ENCODE results near the gene IBSP.

The IBSP gene

GRCh38 chr4:87804871-87805270 lies 5.5 kb downstream of the IBSP start:
- Histone ChIP-seq H3K4me1 (peaks cover 0 to 51% (median 2%) of the 10 kb centered on the region in 10 experiments; a peak in 8 of 20 replicates), H3K4me2 (peak overlapping the region in 1 of 11 experiments; percentile 27; a peak in 3 of 22 replicates)

GRCh38 chr4:87805971-87806370 lies 6.6 kb downstream of the IBSP start:
- Histone ChIP-seq H3K9ac (peak overlapping the region in 1 of 11 experiments; percentile 5; a peak in 1 of 22 replicates), H3K4me2 (peak overlapping the region in 6 of 11 experiments; percentile 1 to 59 (median 41); a peak in 8 of 22 replicates), H3K4me1 (peaks cover 0 to 51% (median 2%) of the 10 kb centered on the region in 10 experiments; a peak in 8 of 20 replicates), H3K27me3 (no peaks in the 10 kb centered on the region), H3K9me3 (replicated peaks in 1 of 11) (peaks cover 0 to 28% (median 0%) of the 10 kb centered on the region in 11 experiments; a peak in 4 of 22 replicates), H3K4me3 (no peak overlapping the region), H3K27ac (peak overlapping the region in 5 of 11 experiments; percentile 14 to 64 (median 49); a peak in 6 of 22 replicates), H4K20me1 (no peaks in the 10 kb centered on the region), H3K36me3 (no peaks in the 10 kb centered on the region)
- TF ChIP-seq Cebpa-rat (IDR thresholded peaks at IDR 0.05) = no peak

More at GRCh38 chr4:87804871-87805270, 5.5 kb downstream of the IBSP start:
- TF ChIP-seq Cebpa-rat (IDR thresholded peaks at IDR 0.05) = no peak
- no peaks in the 10 kb centered on the region for H3K36me3 ChIP-seq
- no peak overlapping the region for H3K4me3 ChIP-seq
- no peaks in the 10 kb centered on the region for H4K20me1 ChIP-seq
- no peaks in the 10 kb centered on the region for H3K27me3 ChIP-seq
- H3K9ac ChIP-seq = no peak overlapping the region
- H3K27ac ChIP-seq = no peak overlapping the region
- peaks cover 0 to 26% (median 0%) of the 10 kb centered on the region in 11 experiments; a peak in 4 of 22 replicates for H3K9me3 ChIP-seq (replicated peaks in 1 of 11)

GRCh38 chr4:87806520-87806919 lies 7.2 kb downstream of the IBSP start:
- Histone ChIP-seq H3K4me3 (no peak overlapping the region), H3K36me3 (no peaks in the 10 kb centered on the region), H3K27me3 (no peaks in the 10 kb centered on the region), H3K4me2 (peak overlapping the region in 4 of 11 experiments; percentile 1 to 59 (median 42); a peak in 6 of 22 replicates), H3K4me1 (peaks cover 0 to 51% (median 2%) of the 10 kb centered on the region in 10 experiments; a peak in 8 of 20 replicates), H3K27ac (peak overlapping the region in 5 of 11 experiments; percentile 14 to 64 (median 49); a peak in 6 of 22 replicates), H3K9ac (peak overlapping the region in 1 of 11 experiments; percentile 5; a peak in 1 of 22 replicates), H4K20me1 (no peaks in the 10 kb centered on the region), H3K9me3 (replicated peaks in 1 of 11) (peaks cover 0 to 34% (median 0%) of the 10 kb centered on the region in 11 experiments; a peak in 5 of 22 replicates)
- no peak for TF ChIP-seq Cebpa-rat (IDR thresholded peaks at IDR 0.05)

- TF ChIP-seq Cebpa-rat (IDR thresholded peaks at IDR 0.05) = peak in 3 of 11 experiments; percentile 17 to 60 (median 50); a peak in 4 of 22 replicates
- H4K20me1 ChIP-seq = no peaks in the 10 kb centered on the region
- H3K9ac ChIP-seq = no peak overlapping the region
- H3K27me3 ChIP-seq = no peaks in the 10 kb centered on the region
- peaks cover 0 to 51% (median 2%) of the 10 kb centered on the region in 10 experiments; a peak in 8 of 20 replicates for H3K4me1 ChIP-seq
- H3K36me3 ChIP-seq = no peaks in the 10 kb centered on the region
- H3K27ac ChIP-seq = peak overlapping the region in 3 of 11 experiments; percentile 49 to 64 (median 62); a peak in 6 of 22 replicates
- no peak overlapping the region for H3K4me3 ChIP-seq
- H3K4me2 ChIP-seq = peak overlapping the region in 5 of 11 experiments; percentile 5 to 57 (median 27); a peak in 7 of 22 replicates
- peaks cover 0 to 38% (median 0%) of the 10 kb centered on the region in 11 experiments; a peak in 5 of 22 replicates for H3K9me3 ChIP-seq (replicated peaks in 1 of 11)
Observed at GRCh38 chr4:87807402-87807801, 8.0 kb downstream of the IBSP start.

- no peak overlapping the region for H3K4me3 ChIP-seq
- no peaks in the 10 kb centered on the region for H3K36me3 ChIP-seq
- peaks cover 0 to 13% (median 0%) of the 10 kb centered on the region in 10 experiments; a peak in 7 of 20 replicates for H3K4me1 ChIP-seq
- H3K4me2 ChIP-seq = no peak overlapping the region
- no peak overlapping the region for H3K27ac ChIP-seq
- no peaks in the 10 kb centered on the region for H4K20me1 ChIP-seq
- no peak overlapping the region for H3K9ac ChIP-seq
- TF ChIP-seq Cebpa-rat (IDR thresholded peaks at IDR 0.05) = no peak
- H3K9me3 ChIP-seq (replicated peaks in 1 of 11) = peaks cover 0 to 44% (median 0%) of the 10 kb centered on the region in 11 experiments; a peak in 5 of 22 replicates
- H3K27me3 ChIP-seq = no peaks in the 10 kb centered on the region
Observed at GRCh38 chr4:87811977-87812376, 12.6 kb downstream of the IBSP start.

- no peaks in the 10 kb centered on the region for H3K27me3 ChIP-seq
- peak overlapping the region in 3 of 11 experiments; percentile 20 to 25 (median 22); a peak in 3 of 22 replicates for H3K27ac ChIP-seq
Observed at GRCh38 chr4:87819281-87819919, 20.0 kb downstream of the IBSP start.

GRCh38 chr4:87823200-87823599 lies 23.8 kb downstream of the IBSP start:
- no peaks in the 10 kb centered on the region for H4K20me1 ChIP-seq
- no peak for TF ChIP-seq Cebpa-rat (IDR thresholded peaks at IDR 0.05)

More at GRCh38 chr4:87819281-87819919, 20.0 kb downstream of the IBSP start:
- peak overlapping the region in 3 of 11 experiments; percentile 15 to 29 (median 16); a peak in 2 of 22 replicates for H3K4me2 ChIP-seq
- H3K36me3 ChIP-seq = no peaks in the 10 kb centered on the region
- no peak for TF ChIP-seq Cebpa-rat (IDR thresholded peaks at IDR 0.05)
- no peak overlapping the region for H3K9ac ChIP-seq
- peaks cover 0 to 11% (median 0%) of the 10 kb centered on the region in 10 experiments; a peak in 4 of 20 replicates for H3K4me1 ChIP-seq
- peaks cover 0 to 17% (median 0%) of the 10 kb centered on the region in 11 experiments; a peak in 6 of 22 replicates for H3K9me3 ChIP-seq (replicated peaks in 1 of 11)
- no peak overlapping the region for H3K4me3 ChIP-seq
- H4K20me1 ChIP-seq = no peaks in the 10 kb centered on the region

GRCh38 chr4:87823724-87824123 lies 24.4 kb downstream of the IBSP start:
- peaks cover 0 to 9% (median 0%) of the 10 kb centered on the region in 11 experiments; a peak in 2 of 22 replicates for H3K9me3 ChIP-seq (replicated peaks in 1 of 11)
- no peak overlapping the region for H3K4me2 ChIP-seq
- no peak for TF ChIP-seq Cebpa-rat (IDR thresholded peaks at IDR 0.05)
- no peak overlapping the region for H3K27ac ChIP-seq
- H3K27me3 ChIP-seq = no peaks in the 10 kb centered on the region
- no peak overlapping the region for H3K9ac ChIP-seq
- H3K4me1 ChIP-seq = peaks cover 0 to 13% (median 0%) of the 10 kb centered on the region in 10 experiments; a peak in 4 of 20 replicates
- H3K4me3 ChIP-seq = no peak overlapping the region
- H4K20me1 ChIP-seq = no peaks in the 10 kb centered on the region
- H3K36me3 ChIP-seq = no peaks in the 10 kb centered on the region

More at GRCh38 chr4:87823200-87823599, 23.8 kb downstream of the IBSP start:
- Histone ChIP-seq H3K9ac (no peak overlapping the region), H3K9me3 (replicated peaks in 1 of 11) (peaks cover 0 to 9% (median 0%) of the 10 kb centered on the region in 11 experiments; a peak in 3 of 22 replicates), H3K4me3 (no peak overlapping the region), H3K4me1 (peaks cover 0 to 11% (median 0%) of the 10 kb centered on the region in 10 experiments; a peak in 4 of 20 replicates), H3K4me2 (no peak overlapping the region), H3K36me3 (no peaks in the 10 kb centered on the region), H3K27ac (no peak overlapping the region), H3K27me3 (no peaks in the 10 kb centered on the region)

- Histone ChIP-seq H3K9ac (no peak overlapping the region), H4K20me1 (no peaks in the 10 kb centered on the region), H3K4me1 (peaks cover 0 to 14% (median 0%) of the 10 kb centered on the region in 10 experiments; a peak in 4 of 20 replicates), H3K9me3 (replicated peaks in 1 of 11) (peaks cover 0 to 9% (median 0%) of the 10 kb centered on the region in 11 experiments; a peak in 2 of 22 replicates), H3K36me3 (no peaks in the 10 kb centered on the region), H3K4me3 (no peak overlapping the region), H3K4me2 (no peak overlapping the region), H3K27ac (no peak overlapping the region), H3K27me3 (no peaks in the 10 kb centered on the region)
- no peak for TF ChIP-seq Cebpa-rat (IDR thresholded peaks at IDR 0.05)
Observed at GRCh38 chr4:87824352-87824751, 25.0 kb downstream of the IBSP start.
